Measurements from ENCODE around the gene CHST8.
A peak's percentile ranks its signal among the peaks of the same experiment; 100 is the strongest.
"Not testable (repeated sequence)": the region's sequence is repeated elsewhere in the genome, so short reads cannot be mapped to it uniquely, and the experiment has no call there.

CHST8 gene

GRCh38 chr19:33646306-33646705 lies 24.6 kb downstream of the CHST8 start:
- DNase-seq = no peak

GRCh38 chr19:33647146-33647545 lies 25.4 kb downstream of the CHST8 start:
- DNase-seq = no peak

GRCh38 chr19:33649627-33650305 lies 28.0 kb downstream of the CHST8 start:
- DNase-seq = no peak

GRCh38 chr19:33653684-33654083 lies 31.9 kb downstream of the CHST8 start:
- DNase-seq = no peak

GRCh38 chr19:33654840-33655508 lies 33.2 kb downstream of the CHST8 start:
- no peak for DNase-seq

- DNase-seq = no peak
These were observed 38.1 kb downstream of the CHST8 start for GRCh38 chr19:33659835-33660234.

- DNase-seq = no peak
These were observed 38.8 kb downstream of the CHST8 start for GRCh38 chr19:33660410-33661124.

GRCh38 chr19:33661336-33661735 lies 39.6 kb downstream of the CHST8 start:
- DNase-seq = no peak

GRCh38 chr19:33662391-33663092 lies 40.8 kb downstream of the CHST8 start:
- no peak for DNase-seq

- DNase-seq = not testable (repeated sequence)
These were observed 41.6 kb downstream of the CHST8 start for GRCh38 chr19:33663316-33663715.

GRCh38 chr19:33664744-33665143 lies 43.0 kb downstream of the CHST8 start:
- no peak for DNase-seq

- no peak for DNase-seq
These were observed 44.2 kb downstream of the CHST8 start for GRCh38 chr19:33665776-33666595.

- no peak for DNase-seq
These were observed 45.4 kb downstream of the CHST8 start for GRCh38 chr19:33667141-33667650.

- peak; percentile 37 for DNase-seq
These were observed 46.1 kb downstream of the CHST8 start for GRCh38 chr19:33667881-33668280.

- DNase-seq = no peak
These were observed 47.2 kb downstream of the CHST8 start for GRCh38 chr19:33668968-33669367.

GRCh38 chr19:33669376-33669775 lies 47.6 kb downstream of the CHST8 start:
- DNase-seq = no peak

- no peak for DNase-seq
These were observed 48.6 kb downstream of the CHST8 start for GRCh38 chr19:33670398-33670797.

- no peak for DNase-seq
These were observed 49.5 kb downstream of the CHST8 start for GRCh38 chr19:33671211-33671610.

GRCh38 chr19:33673258-33673875 lies 51.6 kb downstream of the CHST8 start:
- no peak for DNase-seq

- DNase-seq = no peak
These were observed 52.4 kb downstream of the CHST8 start for GRCh38 chr19:33673996-33674625.

Data from NCI-H1105 (cell line).